HT1080 (cell line): ENCODE measurements around the gene PTPN14. TPM values are rescaled to one million over a fixed set of nuclear protein-coding genes. Genes with fewer than 3 reads are reported as not detected.

Source experiments
- DNase-seq: peaks from one replicate; pipeline ENCODE4 v3.0.0-alpha.2; 2015; ENCODE audit warnings: low read depth
- total RNA-seq: library from RNA; depleted of rRNA; stranded (reverse); fragments of >200 nt; shearing (Covaris generic); gene quantifications from 2 replicates; pipeline ENCODE4 v1.2.3, GENCODE V29; 2014

Gene PTPN14
- total RNA-seq, 1 experiment from 2014 or later, result 63.0 TPM

- peak; percentile 82 for DNase-seq
Observed at GRCh38 chr1:214476986-214477870, 74.2 kb downstream of the PTPN14 start.

- peak; percentile 75 for DNase-seq
Observed at GRCh38 chr1:214476229-214476985, 75.0 kb downstream of the PTPN14 start.

DNA sequence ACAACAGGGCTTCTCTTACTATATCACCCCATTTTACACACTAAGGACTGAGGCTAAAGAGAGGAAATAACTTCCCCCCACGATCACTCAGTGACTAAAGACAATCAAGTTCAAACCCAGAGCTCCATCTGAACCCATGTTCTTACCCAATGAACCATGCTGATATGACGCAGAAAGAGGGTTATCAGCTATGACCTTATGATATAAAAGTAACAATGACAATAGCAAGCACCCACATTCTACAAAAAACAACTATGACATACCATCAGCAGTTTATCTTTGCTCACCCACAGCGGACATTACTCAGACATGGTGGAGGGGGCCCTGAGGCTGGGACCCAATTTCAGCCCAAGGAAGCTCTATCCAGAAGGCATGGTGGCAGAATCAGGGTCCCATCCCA lies 75.7 kb downstream of the PTPN14 start:
- no peak for DNase-seq

DNA sequence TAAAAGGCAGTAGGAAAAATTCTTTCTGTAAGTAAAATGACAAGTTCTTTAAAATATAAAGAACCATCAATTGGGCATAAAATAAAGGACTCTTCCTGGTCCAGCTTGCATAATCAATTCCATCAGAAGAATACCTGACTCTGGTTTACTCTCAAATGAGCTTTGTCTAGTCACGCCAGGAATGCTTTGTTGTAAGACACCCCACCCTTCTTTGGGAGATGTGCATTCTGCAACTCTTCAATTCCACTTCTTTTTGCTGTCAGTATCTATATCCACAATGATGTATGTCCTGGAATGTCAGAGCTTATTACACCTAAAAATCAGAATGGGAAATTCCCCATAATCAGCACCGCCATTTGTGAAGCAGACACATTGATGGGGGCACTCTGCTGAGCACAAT lies 76.1 kb downstream of the PTPN14 start:
- DNase-seq, result no peak

DNA sequence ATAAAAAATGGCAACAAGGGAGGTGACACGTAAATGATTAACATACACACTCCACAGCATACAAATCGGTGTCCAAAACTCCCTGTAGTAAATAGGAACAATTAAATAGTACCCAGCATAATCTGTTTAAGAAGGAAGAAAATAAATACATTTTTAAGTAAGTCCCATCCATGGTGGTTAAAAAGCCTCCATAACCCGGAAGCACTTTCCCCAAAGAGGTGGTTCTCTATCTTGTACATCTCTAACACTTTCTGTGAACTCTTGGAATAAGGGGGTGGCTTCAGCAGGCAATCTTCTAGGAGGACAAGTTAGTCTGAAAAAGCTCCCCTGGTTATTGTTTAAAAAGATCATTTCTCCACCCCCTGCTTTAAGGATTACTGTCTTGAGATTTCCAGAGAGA lies 76.9 kb downstream of the PTPN14 start:
- DNase-seq, result no peak

DNA sequence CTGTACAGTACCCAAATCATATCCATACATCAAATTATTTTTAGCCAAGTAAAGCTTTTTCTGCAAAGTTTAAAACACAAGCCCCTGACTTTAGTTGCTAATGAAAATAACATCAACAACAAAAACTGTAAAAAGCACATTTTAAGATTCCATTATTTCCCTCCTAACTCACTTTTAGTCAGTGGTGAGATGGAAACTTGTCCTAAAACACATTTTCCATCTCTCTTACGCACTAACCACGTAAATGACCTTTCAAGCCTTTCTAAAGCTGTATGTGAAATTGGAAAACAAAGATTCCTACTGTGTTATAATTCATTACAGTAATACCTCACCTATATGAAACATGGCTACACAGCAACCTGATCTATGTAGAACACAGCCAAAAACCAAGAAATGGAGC lies 77.5 kb downstream of the PTPN14 start:
- DNase-seq, result no peak

- DNase-seq, result no peak
Observed at GRCh38 chr1:214473387-214473786, 78.0 kb downstream of the PTPN14 start.

GRCh38 chr1:214472364-214472763 lies 79.0 kb downstream of the PTPN14 start:
- no peak for DNase-seq

- DNase-seq, result no peak
Observed at GRCh38 chr1:214471458-214471857, 79.9 kb downstream of the PTPN14 start.

DNA sequence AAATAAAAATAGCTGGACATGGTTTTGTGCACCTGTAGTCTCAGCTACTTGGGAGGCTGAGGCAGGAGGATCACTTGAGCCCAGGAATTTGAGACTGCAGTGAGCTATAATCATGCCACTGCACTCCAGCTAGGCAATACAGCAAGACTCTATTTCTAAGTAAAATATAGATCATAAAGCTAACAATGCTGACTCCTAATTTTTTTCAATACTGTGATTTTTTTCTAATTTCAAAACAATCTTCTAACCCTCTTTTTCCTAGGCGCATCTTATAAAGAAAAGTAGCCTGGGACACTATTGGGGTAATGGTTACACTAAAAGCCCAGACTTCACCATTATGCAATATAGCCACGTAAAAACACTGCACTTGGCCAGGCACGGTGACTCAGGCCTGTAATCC lies 81.3 kb downstream of the PTPN14 start:
- no peak for DNase-seq

- DNase-seq, result no peak
Observed at GRCh38 chr1:214469290-214469689, 82.1 kb downstream of the PTPN14 start.

- DNase-seq, result no peak
Observed at GRCh38 chr1:214467078-214467585, 84.3 kb downstream of the PTPN14 start.

DNA sequence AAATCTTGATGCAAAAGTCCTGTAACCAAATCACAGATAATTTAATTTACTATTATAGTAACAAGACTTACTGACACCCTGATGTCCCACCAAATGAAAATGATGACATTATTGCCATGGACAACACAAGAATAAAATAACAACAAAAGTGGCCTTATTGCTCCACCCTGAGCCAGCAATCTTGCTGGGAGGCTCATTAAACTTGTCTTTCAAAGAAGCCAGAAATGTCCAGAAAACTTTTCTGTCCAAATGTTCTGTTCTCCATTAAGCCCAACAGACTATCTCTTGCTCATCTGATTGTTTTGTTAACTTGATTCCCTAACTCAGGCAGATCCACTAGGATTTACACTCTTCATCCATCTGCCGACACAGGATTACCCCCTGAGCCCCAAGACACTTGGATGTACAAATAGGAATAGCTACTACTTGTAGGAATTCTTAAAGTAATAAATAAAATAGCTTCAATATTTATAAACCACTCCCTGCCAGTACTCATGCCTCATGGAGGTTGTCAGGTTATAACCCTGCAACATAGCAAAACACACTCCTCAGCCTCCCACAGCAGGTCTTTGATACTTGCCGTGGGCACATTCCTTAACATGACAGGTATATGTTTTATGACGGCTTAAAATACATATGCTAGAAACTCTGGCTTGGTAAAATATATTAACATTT lies 84.9 kb downstream of the PTPN14 start:
- DNase-seq, result no peak

GRCh38 chr1:214464445-214465287 lies 86.7 kb downstream of the PTPN14 start:
- no peak for DNase-seq

DNA sequence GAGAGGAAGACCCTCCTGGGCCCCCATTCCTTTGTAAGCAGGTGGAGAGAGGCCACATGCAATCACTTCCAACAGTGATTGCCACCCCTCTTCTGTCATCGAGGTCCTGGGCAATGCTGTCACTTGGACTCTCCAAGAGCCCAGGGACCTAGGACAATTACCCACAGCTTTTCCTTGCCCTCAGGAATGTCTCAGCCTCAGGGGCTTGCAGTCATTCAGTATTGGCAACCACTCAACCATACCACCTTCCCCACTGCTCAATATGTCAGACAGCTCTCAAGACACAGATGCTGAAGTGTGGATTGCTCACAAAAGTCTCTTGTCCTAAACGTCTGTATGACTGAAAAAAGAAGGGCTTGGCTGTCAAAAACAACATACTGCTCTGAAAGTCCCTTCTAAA lies 87.8 kb downstream of the PTPN14 start:
- no peak for DNase-seq

DNA sequence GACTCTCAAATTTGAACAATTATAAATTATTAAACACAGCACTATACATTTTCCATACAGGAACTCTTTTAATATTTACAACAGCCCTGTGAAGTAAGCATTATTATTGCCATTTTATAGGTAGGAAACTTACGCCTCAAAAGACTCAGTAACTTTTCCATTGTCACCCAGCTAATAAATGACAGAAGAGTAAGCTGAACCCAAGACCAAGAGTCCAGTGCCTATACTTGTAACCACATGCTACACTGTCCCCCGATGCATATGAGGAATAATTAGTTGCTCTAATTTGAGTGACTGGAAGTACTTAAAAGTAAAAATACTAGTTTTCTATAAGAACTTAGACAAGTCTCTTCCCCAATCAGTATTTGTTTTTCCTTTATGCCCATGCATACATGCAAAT lies 88.5 kb downstream of the PTPN14 start:
- DNase-seq, result no peak

DNA sequence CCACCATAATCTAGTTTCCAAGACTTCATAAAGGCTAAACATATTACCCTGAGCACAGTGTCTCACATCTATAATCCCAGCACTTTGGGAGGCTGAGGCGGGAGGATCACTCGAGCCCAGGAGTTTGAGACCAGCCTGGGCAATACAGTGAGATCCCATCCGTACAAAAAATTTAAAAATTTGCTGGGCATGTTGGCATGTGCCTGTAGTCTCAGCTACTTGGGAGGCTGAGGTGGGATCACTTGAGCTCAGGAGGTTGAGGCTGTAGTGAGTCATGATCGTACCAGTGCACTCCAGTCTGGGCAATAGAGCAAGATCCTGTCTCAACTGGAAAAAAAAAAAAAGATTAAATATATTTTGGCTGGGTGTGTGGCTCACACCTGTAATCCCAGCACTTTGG lies 90.1 kb downstream of the PTPN14 start:
- no peak for DNase-seq

DNA sequence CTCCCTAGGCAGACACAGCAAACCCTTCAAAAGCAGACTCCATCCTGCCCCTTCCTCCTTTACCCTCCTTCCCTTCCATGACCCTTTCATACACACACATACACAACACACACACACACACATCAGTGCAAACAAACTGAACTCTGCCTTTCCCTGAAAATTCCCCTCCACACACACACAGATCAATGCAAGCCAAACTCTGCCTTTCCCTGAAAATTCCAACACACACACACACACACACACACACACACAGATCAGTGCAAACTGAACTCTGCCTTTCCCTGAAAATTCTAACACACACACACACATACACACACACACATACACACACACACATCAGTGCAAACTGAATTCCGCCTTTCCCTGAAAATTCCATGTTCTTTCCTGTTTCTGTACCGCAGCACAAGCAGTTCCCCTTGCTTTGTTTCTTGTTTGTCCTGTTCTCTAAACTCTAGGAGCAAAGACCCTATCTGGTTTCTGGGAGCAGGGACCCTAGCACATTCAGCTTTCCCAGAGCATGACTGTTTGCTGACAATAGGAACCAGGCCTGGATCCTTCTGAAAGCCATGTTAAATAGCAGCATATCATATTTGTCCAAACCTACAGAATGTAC lies 91.0 kb downstream of the PTPN14 start:
- no peak for DNase-seq

DNA sequence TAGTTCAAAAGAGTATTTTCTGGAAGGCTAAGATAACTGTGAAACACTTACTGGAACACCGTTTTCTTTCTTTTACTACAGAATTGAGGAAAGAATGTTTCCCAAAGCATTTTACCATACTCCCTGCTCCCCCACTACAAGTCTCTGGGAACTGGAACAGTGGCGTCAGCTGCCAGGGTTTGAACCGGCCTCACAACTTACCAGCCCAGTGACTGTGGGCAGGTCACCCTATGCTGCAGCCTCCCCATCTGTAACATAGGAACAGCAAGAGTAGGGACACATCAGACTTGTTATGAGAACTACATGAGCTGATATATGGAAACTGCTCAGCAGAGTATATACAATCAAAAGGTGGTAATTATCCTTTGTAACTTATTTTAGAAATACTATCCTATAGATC lies 91.5 kb downstream of the PTPN14 start:
- no peak for DNase-seq

DNA sequence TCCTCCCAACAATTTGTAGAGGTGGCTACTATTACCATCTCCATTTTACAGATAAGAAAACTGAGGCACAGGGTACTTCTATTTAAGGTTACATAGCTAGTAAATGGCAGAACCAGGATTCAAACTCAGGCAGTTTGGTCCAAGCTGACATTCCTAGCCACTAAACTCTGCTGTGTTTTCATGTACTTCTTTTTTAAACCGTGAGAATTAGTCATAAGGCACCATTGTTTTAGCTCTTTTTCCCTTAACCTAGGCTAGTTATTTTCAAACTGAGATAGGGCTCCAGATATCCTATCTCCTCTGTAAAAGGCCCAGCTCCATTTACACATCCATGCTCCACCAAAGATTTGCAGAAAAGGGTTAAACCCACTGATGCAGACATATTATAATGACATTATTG lies 92.9 kb downstream of the PTPN14 start:
- DNase-seq, result peak; percentile 43
